GM13977 (cell line): ENCODE data around the gene EPX.

Experiments used
- DNase-seq: peaks from one replicate; pipeline ENCODE4 v3.0.0; 2012; ENCODE audit warnings: low spot score
- in situ Hi-C: fragments of 300-500 bp; cut with MboI; formaldehyde crosslinking; loops from one replicate; pipeline ENCODE4 v1.12.0; 2022; ENCODE audit warnings: low sequenced_read_pairs, low pct_unique_long_range_greater_than_20kb, mixed read lengths, inconsistent platforms; ENCODE audit not compliant: unreplicated experiment
- TF ChIP-seq, protein P1 (sequence below): IDR thresholded peaks from 2 replicates; pipeline ENCODE4 v1.5.1; 2012; ENCODE audit warnings: mild to moderate bottlenecking, control low read depth; ENCODE audit not compliant: insufficient read depth; ENCODE audit errors: extremely low read depth, missing control alignments

EPX gene

DNA sequence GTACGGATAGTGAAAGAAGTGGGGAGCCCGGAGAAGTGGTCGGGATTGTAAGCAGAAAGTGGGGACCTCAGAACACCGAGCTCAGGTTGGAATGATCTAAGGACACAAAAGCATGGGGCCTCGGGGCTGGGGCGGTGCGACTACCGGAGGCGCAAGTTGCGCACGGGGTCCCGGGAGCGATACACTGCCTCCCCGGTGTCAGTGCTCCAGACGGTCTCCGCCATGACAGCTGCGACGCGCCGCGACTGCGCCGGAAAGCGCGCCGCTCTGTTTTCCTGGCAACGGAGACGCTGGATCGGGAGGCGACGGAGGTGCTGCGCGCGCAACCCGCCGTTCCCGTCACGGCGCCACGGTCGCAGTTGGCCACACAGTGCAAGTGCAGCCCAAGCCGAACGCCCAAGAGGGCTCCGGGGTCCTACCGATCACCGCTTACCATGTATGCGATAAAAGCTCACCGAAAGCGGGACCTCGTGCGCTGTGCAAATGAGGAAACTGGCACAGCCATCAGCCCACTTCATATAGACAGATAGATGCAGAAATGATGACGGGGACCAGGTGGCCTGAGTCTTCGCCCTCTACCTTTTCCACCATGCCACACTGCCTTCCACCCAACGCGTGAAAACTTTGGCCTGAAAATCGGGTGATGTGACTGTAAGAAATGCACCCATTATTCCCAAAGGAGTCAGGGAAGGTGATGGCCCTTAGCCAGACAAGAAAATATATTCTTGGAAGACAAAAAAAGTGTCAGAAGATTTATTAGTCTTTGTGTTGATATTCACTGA lies 26.7 kb downstream of the EPX start, which contains the start of gene MKS1:
Gene MKS1, minus strand, starts transcription at position 249 of the 782 bp plus-strand sequence. Its CDS starts 25 bp downstream, at position 224.
- TF ChIP-seq, protein P1, sequence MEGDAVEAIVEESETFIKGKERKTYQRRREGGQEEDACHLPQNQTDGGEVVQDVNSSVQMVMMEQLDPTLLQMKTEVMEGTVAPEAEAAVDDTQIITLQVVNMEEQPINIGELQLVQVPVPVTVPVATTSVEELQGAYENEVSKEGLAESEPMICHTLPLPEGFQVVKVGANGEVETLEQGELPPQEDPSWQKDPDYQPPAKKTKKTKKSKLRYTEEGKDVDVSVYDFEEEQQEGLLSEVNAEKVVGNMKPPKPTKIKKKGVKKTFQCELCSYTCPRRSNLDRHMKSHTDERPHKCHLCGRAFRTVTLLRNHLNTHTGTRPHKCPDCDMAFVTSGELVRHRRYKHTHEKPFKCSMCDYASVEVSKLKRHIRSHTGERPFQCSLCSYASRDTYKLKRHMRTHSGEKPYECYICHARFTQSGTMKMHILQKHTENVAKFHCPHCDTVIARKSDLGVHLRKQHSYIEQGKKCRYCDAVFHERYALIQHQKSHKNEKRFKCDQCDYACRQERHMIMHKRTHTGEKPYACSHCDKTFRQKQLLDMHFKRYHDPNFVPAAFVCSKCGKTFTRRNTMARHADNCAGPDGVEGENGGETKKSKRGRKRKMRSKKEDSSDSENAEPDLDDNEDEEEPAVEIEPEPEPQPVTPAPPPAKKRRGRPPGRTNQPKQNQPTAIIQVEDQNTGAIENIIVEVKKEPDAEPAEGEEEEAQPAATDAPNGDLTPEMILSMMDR, result peak; percentile 70
- in situ Hi-C loops, result no loop called here
- DNase-seq, result peak; percentile 97

DNA sequence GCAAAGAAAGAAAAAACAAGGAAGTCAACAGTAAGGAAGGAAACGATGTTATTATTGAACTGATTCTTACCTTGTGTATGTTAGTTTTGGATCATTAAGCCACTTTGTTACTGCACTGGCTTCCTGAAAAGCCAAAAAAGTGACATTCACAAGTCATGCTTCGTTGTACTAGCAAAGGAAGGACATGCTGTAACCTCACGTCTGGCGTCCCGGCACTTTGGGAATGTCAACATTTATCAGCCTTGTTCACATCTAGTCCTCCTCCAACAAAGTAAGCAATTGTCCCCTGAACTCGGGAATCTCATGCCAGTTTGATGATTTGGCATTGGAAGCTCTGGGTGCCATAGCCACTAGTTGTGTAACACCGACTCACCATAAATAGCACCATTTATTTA lies 27.3 kb downstream of the EPX start:
- DNase-seq, result no peak
- TF ChIP-seq, protein P1, result no peak
- in situ Hi-C loops, result no loop called here

DNA sequence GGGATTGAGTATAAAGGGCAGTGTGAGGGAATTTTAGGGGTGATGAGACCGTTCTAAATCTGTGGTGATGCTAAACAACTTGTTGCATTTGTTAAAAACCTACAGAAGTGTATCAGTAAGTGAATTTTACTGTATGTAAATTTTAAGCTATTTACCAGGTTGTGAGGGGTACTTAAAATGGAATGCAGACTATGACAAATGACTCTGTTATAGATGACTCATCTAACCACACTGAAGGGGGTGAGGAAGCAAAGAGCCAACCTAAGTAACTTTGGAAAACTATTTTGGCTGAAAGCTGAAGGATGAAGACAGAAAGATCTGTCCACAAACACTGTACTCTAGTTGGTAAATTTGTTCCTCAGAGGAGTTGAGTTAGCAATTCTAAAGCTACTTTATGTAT lies 31.8 kb downstream of the EPX start:
- DNase-seq, result no peak
- in situ Hi-C loops, result no loop called here
- TF ChIP-seq, protein P1, result no peak

DNA sequence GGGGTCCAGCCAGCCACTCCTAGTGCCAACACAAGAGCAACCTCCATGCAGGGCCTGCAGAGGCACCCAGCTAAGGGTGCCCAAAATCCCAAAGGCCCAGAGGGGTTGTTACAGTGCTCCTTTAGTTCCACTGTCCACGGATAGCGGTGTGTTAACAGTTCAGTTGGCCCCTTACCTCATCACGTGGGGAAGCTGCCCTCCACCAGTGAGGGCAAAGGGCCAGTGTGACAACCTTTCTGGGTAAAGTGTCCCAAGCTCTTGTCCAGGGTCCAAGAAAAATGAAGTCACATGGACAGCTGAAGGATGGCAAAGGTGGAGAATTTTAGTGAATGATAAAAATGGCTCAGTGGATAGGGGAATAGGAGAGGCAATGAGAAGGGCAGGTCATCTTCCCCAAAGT lies 35.2 kb downstream of the EPX start:
- no peak for DNase-seq
- in situ Hi-C loops, result no loop called here
- TF ChIP-seq, protein P1, result no peak

DNA sequence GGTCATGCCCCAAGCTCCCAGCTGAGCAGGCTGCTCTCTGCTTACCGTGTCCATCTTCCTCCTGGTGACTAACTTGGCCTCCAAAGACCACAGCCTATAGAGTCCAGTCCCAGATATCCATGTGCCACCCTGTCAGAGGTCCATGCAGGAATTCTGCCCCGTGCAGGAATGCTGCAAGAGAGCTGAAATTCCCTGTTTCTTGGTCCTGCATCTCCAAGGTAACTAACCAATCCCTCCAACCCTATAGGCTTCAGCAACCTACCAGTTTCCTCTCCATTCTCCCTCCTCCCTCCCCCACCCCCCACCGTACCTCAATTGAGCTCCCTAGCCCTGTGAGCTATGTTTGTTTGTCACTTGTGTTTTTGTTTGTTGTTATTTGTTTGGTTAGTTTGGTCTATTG lies 36.2 kb downstream of the EPX start:
- no peak for DNase-seq
- in situ Hi-C loops, result no loop called here
- TF ChIP-seq, protein P1, result no peak

DNA sequence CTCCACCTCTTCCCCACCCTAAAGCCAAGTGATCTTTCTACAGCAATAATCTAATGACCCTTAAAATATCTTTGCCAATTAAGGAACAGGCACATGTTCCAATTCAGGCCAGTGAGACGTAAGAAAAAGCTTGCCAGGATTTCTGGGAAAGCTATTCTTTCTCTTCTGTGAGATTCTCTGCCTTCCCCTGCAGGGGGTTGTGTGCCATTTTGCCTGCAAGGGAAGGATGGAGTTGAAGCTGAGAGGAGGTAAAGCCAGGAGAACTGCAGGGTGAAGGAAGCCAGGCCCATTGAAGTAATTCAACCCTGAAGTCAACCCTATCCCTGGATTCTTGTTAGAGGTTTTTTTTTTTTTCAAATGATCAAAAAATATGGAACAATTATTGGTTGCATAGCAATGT lies 36.9 kb downstream of the EPX start:
- TF ChIP-seq, protein P1, result no peak
- DNase-seq, result no peak
- in situ Hi-C loops, result no loop called here
